ENCODE measurements around the gene GLI2. TPM values are rescaled to one million over a fixed set of nuclear protein-coding genes. Genes with fewer than 3 reads are reported as not detected.

The GLI2 gene
- total and polyA plus RNA-seq, 2 donors (not counting 1 experiment from before 2014, with no cell fraction given) = not detected

DNA sequence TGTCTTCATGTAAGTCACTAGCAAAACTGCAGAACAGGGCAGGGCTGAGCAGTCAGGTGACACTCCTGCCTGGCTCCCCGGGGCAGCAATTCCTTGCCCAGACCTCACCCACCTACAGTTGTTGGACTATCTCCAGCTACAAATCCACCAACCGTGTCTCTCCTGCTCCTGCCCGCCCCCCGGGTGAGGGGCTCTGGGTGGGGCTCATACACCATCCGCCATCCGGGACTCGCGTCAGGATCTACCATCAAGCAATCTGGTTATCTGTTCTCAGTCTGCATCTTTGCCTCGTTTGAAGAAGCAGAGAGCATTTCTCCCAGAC, 13.5 kb upstream of the GLI2 start:
- CTCF ChIA-PET = no interaction called here
- no peak for ATAC-seq (ENCODE audit: low read depth)

More for the DNA sequence above, 13.5 kb upstream of the GLI2 start:
- Histone ChIP-seq H2AFZ (ENCODE audit: insufficient read depth, low read depth, low read length, poor library complexity, severe bottlenecking) (no peak overlapping the region), H3K27me3 (replicated peaks in 1 of 4; ENCODE audit: control extremely low read depth in 1 of 4, control insufficient read depth in 3 of 4, insufficient read depth in 4 of 4, low read length in 3 of 4) (no peaks in the 10 kb centered on the region), H3K4me2 (replicated peaks; ENCODE audit: low read depth, low read length, poor library complexity, severe bottlenecking) (no peak overlapping the region), H3K4me1 (ENCODE audit: control insufficient read depth in 2 of 2, insufficient read depth in 2 of 2, low read length in 2 of 2) (no peaks in the 10 kb centered on the region), H3K27ac (ENCODE audit: low read length in 2 of 2) (no peak overlapping the region), H3K4me3 (ENCODE audit: control extremely low read depth in 1 of 5, extremely low read depth in 1 of 5, insufficient read depth in 1 of 5, low read depth in 2 of 5, low read length in 4 of 5) (no peak overlapping the region), H3K79me2 (ENCODE audit: control insufficient read depth, insufficient read depth, low read length) (no peaks in the 10 kb centered on the region), H4K20me1 (ENCODE audit: control insufficient read depth, insufficient read depth, low read length, poor library complexity, severe bottlenecking) (no peaks in the 10 kb centered on the region), H3K9ac (ENCODE audit: low read length) (no peak overlapping the region), H3K36me3 (replicated peaks in 1 of 2; ENCODE audit: control extremely low read depth in 1 of 2, control insufficient read depth in 1 of 2, extremely low read depth in 1 of 2, insufficient read depth in 2 of 2, low read length in 1 of 2) (no peaks in the 10 kb centered on the region), H3K9me3 (ENCODE audit: control extremely low read depth in 1 of 3, control insufficient read depth in 2 of 3, insufficient read depth in 1 of 3, low read length in 2 of 3) (peaks cover 0 to 2% (median 0%) of the 10 kb centered on the region in 3 donors)
- no peak for DNase-seq
- TF ChIP-seq CTCF (IDR thresholded peaks at IDR 0.05) (no peak), EZH2 (IDR thresholded peaks at IDR 0.05; ENCODE audit: borderline replicate concordance, insufficient read depth, low read depth, low read length, poor library complexity, severe bottlenecking) (no peak)
- H3K4me1 Mint-ChIP-seq = no peaks in the 10 kb centered on the region
- H3K9me3 Mint-ChIP-seq (ENCODE audit: insufficient read depth) = peaks cover 2% of the 10 kb centered on the region
- intact Hi-C loops (cut with micrococcal nuclease) = no loop called here
- H3K4me3 Mint-ChIP-seq = no peak overlapping the region
- no peaks in the 10 kb centered on the region for H3K27me3 Mint-ChIP-seq
- POLR2A ChIA-PET = no interaction called here
- WGBS (ENCODE audit: insufficient coverage) = 87% methylated on average over 9 of the region's 9 CpGs
- H3K27ac Mint-ChIP-seq = no peak overlapping the region

Data from B cell (primary cell).